NOMO-1 (cell line): Measurements from ENCODE around the gene TUFM.
"Not testable (repeated sequence)": the region's sequence is repeated elsewhere in the genome, so short reads cannot be mapped to it uniquely, and the experiment has no call there.

Experiments used
- DNase-seq, 2 experiments: peaks; one replicate each; lab custom pipeline; 2025; ENCODE audit not compliant: unreplicated experiment in 2 of 2; lab: John Stamatoyannopoulos, UW

TUFM gene

GRCh38 chr16:28807445-28808120 lies 38.6 kb downstream of the TUFM start:
- DNase-seq = not testable (repeated sequence)

GRCh38 chr16:28802235-28803019 lies 43.7 kb downstream of the TUFM start:
- DNase-seq = peak in 1 of 2 experiments; percentile 74
